Panc1 (cell line): ENCODE measurements around the gene EMSY.

ENCODE experiments used
- CTCF ChIP-seq: fragments of 450-650 bp; IDR thresholded peaks from 2 replicates; pipeline ENCODE4 v1.5.1; 2017; ENCODE audit warnings: mild to moderate bottlenecking
- POLR2AphosphoS5 ChIP-seq: IDR thresholded peaks from 2 replicates; pipeline ENCODE4 v1.6.1; 2012; ENCODE audit warnings: mild to moderate bottlenecking, low read depth, low read length, moderate library complexity
- REST ChIP-seq, 2 experiments: IDR thresholded peaks; 2 replicates each; pipeline ENCODE4 v1.6.1; 2011 to 2012; ENCODE audit warnings: low read depth in 2 of 2, control low read depth in 1 of 2, low read length in 1 of 2, mild to moderate bottlenecking in 1 of 2, moderate library complexity in 1 of 2; ENCODE audit not compliant: insufficient read depth in 1 of 2

GRCh38 chr11:76506833-76507232, 62.0 kb downstream of the EMSY start:
- TF ChIP-seq POLR2AphosphoS5, result no peak
- no peak for TF ChIP-seq CTCF
- TF ChIP-seq REST (IDR thresholded peaks at IDR 0.05; ENCODE audit: insufficient read depth in 1 of 2, low read depth in 2 of 2, low read length in 1 of 2), result no peak
